ENCODE data around the gene ELP2.

- TF ChIP-seq CTCF (IDR thresholded peaks at IDR 0.05; ENCODE audit: borderline replicate concordance, extremely low read depth, low read length, poor library complexity, severe bottlenecking) (no peak), EZH2 (IDR thresholded peaks at IDR 0.05; ENCODE audit: borderline replicate concordance, low read depth, low read length, severe bottlenecking) (no peak)
Measured at GRCh38 chr18:36128907-36129299, 796 bp upstream of the ELP2 start.

All from DND-41 (cell line).